Endothelial cell of coronary artery (primary cell): ENCODE data around the gene CCDC43. TPM values are rescaled to one million over a fixed set of nuclear protein-coding genes. Genes with fewer than 3 reads are reported as not detected.

Experiments used
- total RNA-seq: library from RNA; depleted of rRNA; stranded (reverse); fragments of >200 nt; gene quantifications from 2 replicates; pipeline ENCODE4 v1.2.3, GENCODE V29; 2014

Gene CCDC43
- total RNA-seq = 39.2 and 41.0 TPM in 2 replicates

GRCh38 chr17:44689477-44690217 lies at the start of gene CCDC43:
CCDC43 (minus strand) TSS chr17:44689776; CDS start chr17:44689753, 23 bp downstream.

GRCh38 chr17:44708401-44709263 lies 19.1 kb upstream of the CCDC43 start, which contains the start of gene DBF4B:
DBF4B (plus strand) TSS chr17:44708665; CDS start chr17:44708821, 156 bp downstream.

GRCh38 chr17:44655983-44656710 lies 33.4 kb downstream of the CCDC43 start, which contains the start of gene MEIOC:
MEIOC (plus strand) TSS chr17:44656468; CDS start chr17:44656614, 146 bp downstream.

Other genes starting within 250 kb of the CCDC43 start
- gene GPATCH8, start 186.4 kb downstream of the CCDC43 start, total RNA-seq = 12.1 and 14.3 TPM in 2 replicates
- gene FZD2, start 132.3 kb downstream of the CCDC43 start, total RNA-seq = 0.54 and 1.7 TPM in 2 replicates
- under 0.01 TPM in 1 of 2 replicates, not detected in the other for gene MEIOC, start 33.3 kb downstream of the CCDC43 start, total RNA-seq
- 3.3 and 4.3 TPM in 2 replicates for gene DBF4B, start 18.9 kb upstream of the CCDC43 start, total RNA-seq
- 0.19 and 0.36 TPM in 2 replicates for gene ADAM11, start 69.2 kb upstream of the CCDC43 start, total RNA-seq
- gene GJC1, start 140.5 kb upstream of the CCDC43 start, total RNA-seq = 7.0 and 7.8 TPM in 2 replicates
- not detected in 2 replicates for gene HIGD1B, start 158.1 kb upstream of the CCDC43 start, total RNA-seq
- gene EFTUD2, start 209.7 kb upstream of the CCDC43 start, total RNA-seq = 176 and 188 TPM in 2 replicates
- gene GFAP, start 225.7 kb upstream of the CCDC43 start, total RNA-seq = 0.38 and 0.54 TPM in 2 replicates